RPMI7951 (cell line): ENCODE data around the gene SMAD3. TPM values are rescaled to one million over a fixed set of nuclear protein-coding genes. Genes with fewer than 3 reads are reported as not detected.

ENCODE experiments used
- DNase-seq: peaks from one replicate; pipeline ENCODE4 v3.0.0-alpha.2; 2012; ENCODE audit warnings: low read depth
- total RNA-seq: library from RNA; depleted of rRNA; stranded (reverse); fragments of >200 nt; shearing (Covaris generic); gene quantifications from 2 replicates; pipeline ENCODE4 v1.2.3, GENCODE V29; 2014; rRNA removed

The SMAD3 gene
- total RNA-seq, 1 experiment from 2014 or later = 19.7 TPM

GRCh38 chr15:67232591-67232990, 167.2 kb downstream of the SMAD3 start:
- DNase-seq = no peak

DNA sequence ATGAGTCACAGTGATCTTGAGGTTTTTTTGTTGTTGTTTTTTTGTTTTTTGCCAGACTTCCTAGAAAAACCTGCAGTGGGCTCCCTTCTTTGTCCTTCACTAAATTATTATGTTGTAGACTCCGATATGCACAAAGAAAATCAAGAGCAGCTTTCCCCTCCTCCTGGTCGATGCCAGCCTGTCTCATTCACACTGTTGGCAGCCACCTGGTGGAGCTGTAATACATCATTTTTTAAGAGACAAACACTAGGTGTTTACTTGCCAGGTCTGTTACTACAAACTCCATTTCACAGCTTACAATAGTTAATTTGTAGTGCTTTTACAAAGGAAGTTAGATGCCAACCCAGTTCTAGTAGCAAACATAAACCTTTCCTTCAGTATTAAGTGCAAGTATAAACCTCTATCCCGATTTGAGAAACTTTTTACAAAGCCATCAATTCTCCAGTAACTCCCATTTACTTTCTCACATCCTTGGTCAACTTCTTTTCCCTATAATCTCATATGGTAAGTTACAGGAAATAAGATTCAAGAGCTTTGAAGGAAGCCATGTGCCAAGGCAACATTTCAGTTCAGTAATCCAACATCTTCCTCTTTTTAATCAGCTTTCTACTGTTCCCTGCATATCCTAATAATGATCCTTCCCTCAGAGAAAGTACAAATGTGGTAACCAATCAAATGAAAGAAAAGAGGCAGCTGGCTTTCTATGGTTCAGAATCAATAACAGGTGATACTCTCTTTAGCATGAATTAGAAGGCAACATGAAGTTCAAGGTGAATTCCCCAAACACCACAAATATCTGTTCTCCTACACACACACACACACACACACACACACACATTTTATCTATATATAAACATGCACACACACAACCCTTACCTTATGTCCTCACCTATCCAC, 175.1 kb downstream of the SMAD3 start:
- DNase-seq = no peak

DNA sequence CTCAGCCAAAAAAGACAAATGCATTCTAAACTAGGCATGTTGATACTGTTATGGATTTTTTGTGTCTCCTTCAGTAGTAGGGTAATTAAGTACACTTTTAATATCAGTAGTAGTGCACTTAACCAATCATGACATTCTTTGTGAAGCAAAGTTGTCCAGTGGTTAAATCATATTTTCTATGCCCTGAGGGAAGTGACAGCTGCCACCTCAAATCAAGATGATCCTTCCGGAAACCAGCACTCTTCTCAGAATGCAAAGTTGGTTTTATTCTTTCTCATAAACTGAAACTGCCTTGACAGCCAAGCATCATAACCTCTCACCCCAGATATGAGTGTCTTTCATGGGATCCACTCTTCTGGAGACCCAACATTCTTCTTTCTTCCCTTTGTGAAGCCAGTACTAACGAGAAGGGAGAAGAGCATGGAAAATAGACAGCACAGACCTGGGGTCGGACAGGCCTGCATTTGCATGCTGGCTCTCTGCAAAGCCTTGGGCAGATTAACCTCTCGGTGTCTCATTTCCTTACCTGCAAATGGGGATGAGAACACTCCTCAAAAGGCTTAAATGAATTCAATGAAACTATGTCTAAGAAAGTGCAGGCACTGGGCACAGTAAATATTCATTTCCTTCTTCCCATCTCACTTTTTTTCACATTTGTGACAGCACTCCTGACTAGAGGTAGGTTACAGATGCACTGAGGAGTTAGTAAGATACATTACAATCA, 175.9 kb downstream of the SMAD3 start:
- peak; percentile 51 for DNase-seq

DNA sequence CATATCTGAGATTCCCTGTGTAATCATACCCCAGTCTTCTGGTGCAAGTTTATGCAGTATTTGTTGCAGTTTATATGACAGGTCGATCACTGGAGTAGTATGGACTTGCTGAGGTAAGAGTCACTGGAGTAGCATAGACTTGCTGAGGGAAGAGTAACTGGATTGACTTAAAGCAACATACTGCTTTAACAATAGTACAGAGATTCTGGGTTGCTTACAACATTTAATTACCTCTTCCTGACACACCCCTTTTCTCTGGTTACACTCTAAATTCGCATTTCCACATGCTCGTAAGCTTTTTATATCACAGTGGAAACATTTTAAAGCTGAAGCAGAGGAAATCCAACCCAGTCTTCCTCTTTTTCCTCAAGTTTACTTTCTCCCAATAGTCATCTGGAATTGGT, 177.3 kb downstream of the SMAD3 start:
- peak; percentile 29 for DNase-seq

Other genes with a start within 250 kb of the SMAD3 start
- gene AAGAB, start 189.1 kb downstream of the SMAD3 start, total RNA-seq = 64.2 and 78.8 TPM in 2 replicates
- 7.0 and 11.5 TPM in 2 replicates for gene IQCH, start 189.2 kb downstream of the SMAD3 start, total RNA-seq